ENCODE results near the gene RAET1L.

- TF ChIP-seq CTCF (optimal IDR thresholded peaks at IDR 0.05 in 1 of 3, IDR thresholded peaks at IDR 0.05 in 1 of 3, conservative IDR thresholded peaks at IDR 0.05 in 1 of 3; ENCODE audit: extremely low read depth in 1 of 3, insufficient read depth in 2 of 3, low read length in 3 of 3), result no peak
- no peak for TF ChIP-seq EZH2 (IDR thresholded peaks at IDR 0.05; ENCODE audit: low read length)
Measured at GRCh38 chr6:150001295-150002008, 23.9 kb downstream of the RAET1L start.
